ENCODE measurements around the gene TNFSF12. TPM values are rescaled to one million over a fixed set of nuclear protein-coding genes. Genes with fewer than 3 reads are reported as not detected.
A peak's percentile ranks its signal among the peaks of the same experiment; 100 is the strongest.

Gene TNFSF12
- total and polyA plus RNA-seq, 9 of the 15 experiments (the other 6 are each of a cell fraction or from before 2014, with no cell fraction given) = 0.03 to 0.95 (median 0.19) TPM; not detected in 3

DNA sequence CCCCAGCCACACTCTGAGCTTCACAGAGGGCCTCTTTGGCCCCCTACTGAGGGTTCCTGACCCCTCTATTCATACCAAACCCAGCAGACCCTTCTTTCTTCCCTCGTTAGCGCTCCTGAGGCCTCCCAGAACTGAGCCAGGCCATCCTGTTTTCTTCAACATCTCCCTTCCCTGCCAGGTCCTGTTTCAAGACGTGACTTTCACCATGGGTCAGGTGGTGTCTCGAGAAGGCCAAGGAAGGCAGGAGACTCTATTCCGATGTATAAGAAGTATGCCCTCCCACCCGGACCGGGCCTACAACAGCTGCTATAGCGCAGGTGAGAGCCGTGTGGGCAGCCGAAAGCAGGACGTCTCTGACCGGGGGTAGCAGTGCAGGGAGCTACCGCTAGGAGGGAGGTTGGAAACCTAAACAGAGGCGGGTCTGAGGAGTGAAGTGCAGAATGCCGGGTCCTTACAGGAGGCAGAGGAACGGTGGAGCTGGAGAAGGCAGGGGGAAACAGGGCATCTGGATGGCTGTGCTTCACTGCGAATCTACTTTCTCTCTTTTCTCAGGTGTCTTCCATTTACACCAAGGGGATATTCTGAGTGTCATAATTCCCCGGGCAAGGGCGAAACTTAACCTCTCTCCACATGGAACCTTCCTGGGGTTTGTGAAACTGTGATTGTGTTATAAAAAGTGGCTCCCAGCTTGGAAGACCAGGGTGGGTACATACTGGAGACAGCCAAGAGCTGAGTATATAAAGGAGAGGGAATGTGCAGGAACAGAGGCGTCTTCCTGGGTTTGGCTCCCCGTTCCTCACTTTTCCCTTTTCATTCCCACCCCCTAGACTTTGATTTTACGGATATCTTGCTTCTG is 11.5 kb downstream of the TNFSF12 start (continued):
- TF ChIP-seq, protein P1, sequence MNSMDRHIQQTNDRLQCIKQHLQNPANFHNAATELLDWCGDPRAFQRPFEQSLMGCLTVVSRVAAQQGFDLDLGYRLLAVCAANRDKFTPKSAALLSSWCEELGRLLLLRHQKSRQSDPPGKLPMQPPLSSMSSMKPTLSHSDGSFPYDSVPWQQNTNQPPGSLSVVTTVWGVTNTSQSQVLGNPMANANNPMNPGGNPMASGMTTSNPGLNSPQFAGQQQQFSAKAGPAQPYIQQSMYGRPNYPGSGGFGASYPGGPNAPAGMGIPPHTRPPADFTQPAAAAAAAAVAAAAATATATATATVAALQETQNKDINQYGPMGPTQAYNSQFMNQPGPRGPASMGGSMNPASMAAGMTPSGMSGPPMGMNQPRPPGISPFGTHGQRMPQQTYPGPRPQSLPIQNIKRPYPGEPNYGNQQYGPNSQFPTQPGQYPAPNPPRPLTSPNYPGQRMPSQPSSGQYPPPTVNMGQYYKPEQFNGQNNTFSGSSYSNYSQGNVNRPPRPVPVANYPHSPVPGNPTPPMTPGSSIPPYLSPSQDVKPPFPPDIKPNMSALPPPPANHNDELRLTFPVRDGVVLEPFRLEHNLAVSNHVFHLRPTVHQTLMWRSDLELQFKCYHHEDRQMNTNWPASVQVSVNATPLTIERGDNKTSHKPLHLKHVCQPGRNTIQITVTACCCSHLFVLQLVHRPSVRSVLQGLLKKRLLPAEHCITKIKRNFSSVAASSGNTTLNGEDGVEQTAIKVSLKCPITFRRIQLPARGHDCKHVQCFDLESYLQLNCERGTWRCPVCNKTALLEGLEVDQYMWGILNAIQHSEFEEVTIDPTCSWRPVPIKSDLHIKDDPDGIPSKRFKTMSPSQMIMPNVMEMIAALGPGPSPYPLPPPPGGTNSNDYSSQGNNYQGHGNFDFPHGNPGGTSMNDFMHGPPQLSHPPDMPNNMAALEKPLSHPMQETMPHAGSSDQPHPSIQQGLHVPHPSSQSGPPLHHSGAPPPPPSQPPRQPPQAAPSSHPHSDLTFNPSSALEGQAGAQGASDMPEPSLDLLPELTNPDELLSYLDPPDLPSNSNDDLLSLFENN (IDR thresholded peaks at IDR 0.05; ENCODE audit: low read depth in 2 of 2, low read length in 2 of 2) = no peak
- TF ChIP-seq ATF7 (IDR thresholded peaks at IDR 0.05) (no peak), KAT7 (CRISPR knock-in tag; IDR thresholded peaks at IDR 0.05; ENCODE audit: borderline replicate concordance) (peak; percentile 57; the same call in 1 of the 2 replicates)

DNA sequence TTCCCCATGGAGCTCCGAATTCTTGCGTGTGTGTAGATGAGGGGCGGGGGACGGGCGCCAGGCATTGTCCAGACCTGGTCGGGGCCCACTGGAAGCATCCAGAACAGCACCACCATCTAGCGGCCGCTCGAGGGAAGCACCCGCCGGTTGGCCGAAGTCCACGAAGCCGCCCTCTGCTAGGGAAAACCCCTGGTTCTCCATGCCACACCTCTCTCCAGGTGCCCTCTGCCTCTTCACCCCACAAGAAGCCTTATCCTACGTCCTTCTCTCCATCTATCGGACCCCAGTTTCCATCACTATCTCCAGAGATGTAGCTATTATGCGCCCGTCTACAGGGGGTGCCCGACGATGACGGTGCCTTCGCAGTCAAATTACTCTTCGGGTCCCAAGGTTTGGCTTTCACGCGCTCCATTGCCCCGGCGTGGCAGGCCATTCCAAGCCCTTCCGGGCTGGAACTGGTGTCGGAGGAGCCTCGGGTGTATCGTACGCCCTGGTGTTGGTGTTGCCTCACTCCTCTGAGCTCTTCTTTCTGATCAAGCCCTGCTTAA is 12.2 kb downstream of the TNFSF12 start:
- Histone ChIP-seq H3K4me2 (ENCODE audit: insufficient read depth, low read length) (peak overlapping the region; percentile 98), H3K4me1 (replicated peaks in 1 of 2; ENCODE audit: control insufficient read depth in 2 of 2, insufficient read depth in 2 of 2, low read length in 2 of 2) (peaks cover 10 to 52% of the 10 kb centered on the region in 2 experiments; a peak in 4 of 5 replicates), H3K9me1 (ENCODE audit: control insufficient read depth, insufficient read depth, low read length) (no peaks in the 10 kb centered on the region), H3K27me3 (ENCODE audit: control insufficient read depth in 2 of 2, insufficient read depth in 2 of 2, low read length in 2 of 2) (no peaks in the 10 kb centered on the region), H4K20me1 (replicated peaks; ENCODE audit: control insufficient read depth, insufficient read depth, low read length) (no peaks in the 10 kb centered on the region), H3K9me3 (replicated peaks; ENCODE audit: control insufficient read depth, insufficient read depth, low read depth, low read length) (no peaks in the 10 kb centered on the region), H3K9ac (ENCODE audit: insufficient read depth in 1 of 2, low read depth in 2 of 2, low read length in 2 of 2) (peak overlapping the region; percentile 85 to 95), H3K36me3 (ENCODE audit: control insufficient read depth, insufficient read depth, low read length) (peaks cover 32% of the 10 kb centered on the region; the same call in 2 of the 3 replicates), H2AFZ (ENCODE audit: low read depth, low read length) (peak overlapping the region; percentile 90), H3K79me2 (ENCODE audit: control insufficient read depth, insufficient read depth, low read length) (peaks cover 33% of the 10 kb centered on the region), H3K27ac (ENCODE audit: extremely low read depth, low read depth, low read length) (peak overlapping the region; percentile 81), H3K4me3 (peak overlapping the region; percentile 76)
- ChIA-PET CTCF (ENCODE audit: low intra/inter-chr PET ratio) (interaction anchor here (0.6 to 2.3 kb wide), 5 partner anchors 47 to 1936 kb away, joined by 3 to 16 read pairs (median 4); partner anchors contain the start of genes TP53 and WRAP53), POLR2A (interaction anchor here (0.5 to 1.5 kb wide), 12 partner anchors 9 to 230 kb away, joined by 3 to 9 read pairs (median 4); partner anchors contain the start of genes CD68, TP53 and WRAP53)
- ATAC-seq (peak; percentile 89), FAIRE-seq (peak; percentile 79), DNase-seq (ENCODE audit: extremely low read depth in 1 of 4, low spot score in 3 of 4) (peak; percentile 77 to 87 (median 82))
- WGBS (ENCODE audit: insufficient coverage, low coverage, missing lambda C conversion rate) = under 1% methylated on average over 30 of the region's 32 CpGs
- in situ Hi-C loops (cut with MboI) (loop anchor here (25.0 kb wide), 1 partner anchor 524 kb away; the partner anchor contains the start of genes SLC16A11 and SLC16A13), intact Hi-C loops (cut with micrococcal nuclease) (loop anchor here (1.0 to 5.0 kb wide), 3 partner anchors 47 to 204 kb away; partner anchors contain the start of genes POLR2A and TMEM95)
- TSS peak; percentile 87 for BruUV-seq (replicated peaks)
- TF ChIP-seq FOXK2 (conservative IDR thresholded peaks at IDR 0.05 in 1 of 2, IDR thresholded peaks at IDR 0.05 in 1 of 2; ENCODE audit: low read depth in 2 of 2) (no peak), FOXJ2 (tag; IDR thresholded peaks at IDR 0.05) (no peak), SMARCE1 (IDR thresholded peaks at IDR 0.05) (0 out of 2 replicates have a peak, but pooled peaks have one; percentile 19), FOS (IDR thresholded peaks at IDR 0.05; ENCODE audit: extremely low read depth, insufficient read length) (no peak), NFYB (IDR thresholded peaks at IDR 0.05; ENCODE audit: extremely low read depth, insufficient read length) (no peak)
- TF ChIP-seq, protein P2, sequence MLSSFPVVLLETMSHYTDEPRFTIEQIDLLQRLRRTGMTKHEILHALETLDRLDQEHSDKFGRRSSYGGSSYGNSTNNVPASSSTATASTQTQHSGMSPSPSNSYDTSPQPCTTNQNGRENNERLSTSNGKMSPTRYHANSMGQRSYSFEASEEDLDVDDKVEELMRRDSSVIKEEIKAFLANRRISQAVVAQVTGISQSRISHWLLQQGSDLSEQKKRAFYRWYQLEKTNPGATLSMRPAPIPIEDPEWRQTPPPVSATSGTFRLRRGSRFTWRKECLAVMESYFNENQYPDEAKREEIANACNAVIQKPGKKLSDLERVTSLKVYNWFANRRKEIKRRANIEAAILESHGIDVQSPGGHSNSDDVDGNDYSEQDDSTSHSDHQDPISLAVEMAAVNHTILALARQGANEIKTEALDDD (IDR thresholded peaks at IDR 0.05) = no peak
